ENCODE results near the gene TNIP3. TPM values are rescaled to one million over a fixed set of nuclear protein-coding genes. Genes with fewer than 3 reads are reported as not detected.

The TNIP3 gene
- polyA plus RNA-seq (0.04 TPM in 1 of 3 replicates, not detected in the others), polyA minus RNA-seq (0.30 TPM in 1 of 3 replicates, not detected in the others)
- polyA plus RNA-seq (2011; ENCODE audit: low read depth) = not detected
- polyA plus RNA-seq (2011; cell fraction: cytosol; rRNA removed) = 0.04 TPM in 1 of 2 replicates, not detected in the other
- 0.13 TPM in 1 of 2 replicates, not detected in the other for polyA plus RNA-seq (2011; cell fraction: nucleus; rRNA removed)
- not detected in 2 replicates for polyA plus RNA-seq (2012; ENCODE audit: low replicate concordance)
- polyA minus RNA-seq (2011; cell fraction: cytosol; rRNA and poly(A)+ RNA removed) = not detected
- polyA minus RNA-seq (2011; cell fraction: nucleus; rRNA and poly(A)+ RNA removed) = not detected in 2 replicates

- Histone ChIP-seq H3K9me1 (ENCODE audit: control insufficient read depth, extremely low read depth, insufficient read depth, low read length) (no peaks in the 10 kb centered on the region), H3K27me3 (ENCODE audit: control insufficient read depth, extremely low read depth, insufficient read depth, low read length) (no peaks in the 10 kb centered on the region), H3K9ac (ENCODE audit: control insufficient read depth, extremely low read depth, insufficient read depth, low read length) (no peak within 1 kb of the TSS), H3K4me1 (ENCODE audit: control insufficient read depth, extremely low read depth, insufficient read depth, low read length) (peaks cover 6% of the 10 kb centered on the region), H3K9me3 (ENCODE audit: control insufficient read depth, low read depth, low read length) (no peaks in the 10 kb centered on the region), H3K36me3 (ENCODE audit: control insufficient read depth in 2 of 2, extremely low read depth in 1 of 2, insufficient read depth in 2 of 2, low read length in 2 of 2) (no peaks in the 10 kb centered on the region), H3K4me2 (ENCODE audit: control insufficient read depth, extremely low read depth, insufficient read depth, low read depth, low read length) (no peak within 1 kb of the TSS), H2AFZ (ENCODE audit: control insufficient read depth, low read length) (no peak within 1 kb of the TSS), H3K4me3 (ENCODE audit: control insufficient read depth in 2 of 3, extremely low read depth in 1 of 3, insufficient read depth in 2 of 3, low read depth in 1 of 3, low read length in 3 of 3) (no peak within 1 kb of the TSS), H3K27ac (ENCODE audit: control insufficient read depth, insufficient read depth, low read length) (peak within 1 kb of the TSS; percentile 49), H4K20me1 (ENCODE audit: control insufficient read depth, extremely low read depth, insufficient read depth, low read length) (no peaks in the 10 kb centered on the region), H3K79me2 (ENCODE audit: control insufficient read depth, insufficient read depth, low read length) (no peaks in the 10 kb centered on the region)
- DNase-seq (ENCODE audit: low read depth, low spot score) (no peak), FAIRE-seq (peak; percentile 51)
- TF ChIP-seq CTCF (optimal IDR thresholded peaks at IDR 0.05 in 1 of 3, IDR thresholded peaks at IDR 0.05 in 1 of 3, conservative IDR thresholded peaks at IDR 0.05 in 1 of 3; ENCODE audit: extremely low read depth in 1 of 3, insufficient read depth in 2 of 3, low read length in 3 of 3) (no peak), EZH2 (IDR thresholded peaks at IDR 0.05; ENCODE audit: low read length) (no peak)
- dilution Hi-C loops (cut with MboI; ENCODE audit: extremely low pct_ligation_motif_present, low sequenced_read_pairs) = no loop called here
Observed at GRCh38 chr4:121164291-121164690, at the start of gene TNIP3. TSS of gene TNIP3 (minus strand) at chr4:121164321. CDS start at chr4:121164125, 196 bp downstream.

- no peaks in the 10 kb centered on the region for H4K20me1 ChIP-seq (ENCODE audit: control insufficient read depth, extremely low read depth, insufficient read depth, low read length)
- H3K27ac ChIP-seq (ENCODE audit: control insufficient read depth, insufficient read depth, low read length) = no peak overlapping the region
- H3K79me2 ChIP-seq (ENCODE audit: control insufficient read depth, insufficient read depth, low read length) = no peaks in the 10 kb centered on the region
- no peak for TF ChIP-seq CTCF (optimal IDR thresholded peaks at IDR 0.05 in 1 of 3, IDR thresholded peaks at IDR 0.05 in 1 of 3, conservative IDR thresholded peaks at IDR 0.05 in 1 of 3; ENCODE audit: extremely low read depth in 1 of 3, insufficient read depth in 2 of 3, low read length in 3 of 3)
- no peak for TF ChIP-seq EZH2 (IDR thresholded peaks at IDR 0.05; ENCODE audit: low read length)
- no peaks in the 10 kb centered on the region for H3K4me1 ChIP-seq (ENCODE audit: control insufficient read depth, extremely low read depth, insufficient read depth, low read length)
- no peak overlapping the region for H3K4me3 ChIP-seq (ENCODE audit: control insufficient read depth in 2 of 3, extremely low read depth in 1 of 3, insufficient read depth in 2 of 3, low read depth in 1 of 3, low read length in 3 of 3)
- H3K4me2 ChIP-seq (ENCODE audit: control insufficient read depth, extremely low read depth, insufficient read depth, low read depth, low read length) = no peak overlapping the region
- H3K9ac ChIP-seq (ENCODE audit: control insufficient read depth, extremely low read depth, insufficient read depth, low read length) = no peak overlapping the region
- H3K9me3 ChIP-seq (ENCODE audit: control insufficient read depth, low read depth, low read length) = no peaks in the 10 kb centered on the region
- H3K36me3 ChIP-seq (ENCODE audit: control insufficient read depth in 2 of 2, extremely low read depth in 1 of 2, insufficient read depth in 2 of 2, low read length in 2 of 2) = no peaks in the 10 kb centered on the region
- H3K27me3 ChIP-seq (ENCODE audit: control insufficient read depth, extremely low read depth, insufficient read depth, low read length) = no peaks in the 10 kb centered on the region
- DNase-seq (ENCODE audit: low read depth, low spot score) = no peak
- no peak for FAIRE-seq
- H2AFZ ChIP-seq (ENCODE audit: control insufficient read depth, low read length) = no peak overlapping the region
- dilution Hi-C loops (cut with MboI; ENCODE audit: extremely low pct_ligation_motif_present, low sequenced_read_pairs) = no loop called here
- no peaks in the 10 kb centered on the region for H3K9me1 ChIP-seq (ENCODE audit: control insufficient read depth, extremely low read depth, insufficient read depth, low read length)
Observed at GRCh38 chr4:121212806-121213205, 48.7 kb upstream of the TNIP3 start.

Measured in keratinocyte (primary cell).